Measurements from ENCODE around the gene RUSC2.

DNA sequence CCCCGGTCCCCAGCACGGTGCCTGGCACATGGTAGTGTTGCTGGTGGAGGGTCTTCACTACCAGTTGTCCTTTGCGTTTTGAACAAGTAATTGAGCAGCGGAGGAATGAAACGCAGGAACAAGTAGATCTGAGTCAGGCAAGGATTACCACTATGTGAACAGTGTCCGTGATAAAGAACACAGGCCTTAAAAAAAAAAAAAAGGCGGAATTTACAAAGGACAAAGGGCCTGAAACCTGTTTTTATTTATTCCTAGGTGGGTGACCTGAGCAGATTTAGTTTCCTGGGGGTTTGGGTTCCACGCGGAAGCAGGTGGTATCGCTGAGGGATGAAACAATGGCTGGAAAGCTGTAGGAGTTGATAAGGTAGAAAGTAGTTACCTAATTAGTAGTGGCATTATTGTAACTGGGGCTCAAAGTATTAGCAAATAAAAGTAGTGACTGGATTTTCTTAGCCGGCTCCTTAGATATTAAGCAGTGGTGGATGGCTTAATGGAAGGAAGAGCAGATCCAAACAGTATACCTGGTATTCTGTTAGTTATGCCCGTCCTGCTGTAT lies 1.1 kb downstream of the RUSC2 start:
- TF ChIP-seq, protein P1, sequence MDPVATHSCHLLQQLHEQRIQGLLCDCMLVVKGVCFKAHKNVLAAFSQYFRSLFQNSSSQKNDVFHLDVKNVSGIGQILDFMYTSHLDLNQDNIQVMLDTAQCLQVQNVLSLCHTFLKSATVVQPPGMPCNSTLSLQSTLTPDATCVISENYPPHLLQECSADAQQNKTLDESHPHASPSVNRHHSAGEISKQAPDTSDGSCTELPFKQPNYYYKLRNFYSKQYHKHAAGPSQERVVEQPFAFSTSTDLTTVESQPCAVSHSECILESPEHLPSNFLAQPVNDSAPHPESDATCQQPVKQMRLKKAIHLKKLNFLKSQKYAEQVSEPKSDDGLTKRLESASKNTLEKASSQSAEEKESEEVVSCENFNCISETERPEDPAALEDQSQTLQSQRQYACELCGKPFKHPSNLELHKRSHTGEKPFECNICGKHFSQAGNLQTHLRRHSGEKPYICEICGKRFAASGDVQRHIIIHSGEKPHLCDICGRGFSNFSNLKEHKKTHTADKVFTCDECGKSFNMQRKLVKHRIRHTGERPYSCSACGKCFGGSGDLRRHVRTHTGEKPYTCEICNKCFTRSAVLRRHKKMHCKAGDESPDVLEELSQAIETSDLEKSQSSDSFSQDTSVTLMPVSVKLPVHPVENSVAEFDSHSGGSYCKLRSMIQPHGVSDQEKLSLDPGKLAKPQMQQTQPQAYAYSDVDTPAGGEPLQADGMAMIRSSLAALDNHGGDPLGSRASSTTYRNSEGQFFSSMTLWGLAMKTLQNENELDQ (CRISPR knock-in tag; IDR thresholded peaks at IDR 0.05; ENCODE audit: borderline replicate concordance) = no peak
- TF ChIP-seq CAMTA2 (CRISPR knock-in tag; IDR thresholded peaks at IDR 0.05; ENCODE audit: borderline replicate concordance) (no peak), YY1 (IDR thresholded peaks at IDR 0.05; ENCODE audit: insufficient read depth, insufficient replicate concordance, low read depth, low read length) (no peak)
